T1000 (cell line): ENCODE measurements around the gene BSPH1.
"Not testable (repeated sequence)": the region's sequence is repeated elsewhere in the genome, so short reads cannot be mapped to it uniquely, and the experiment has no call there.

ENCODE experiments used
- DNase-seq: peaks from one replicate; lab custom pipeline; 2025; ENCODE audit warnings: mixed read lengths; lab: John Stamatoyannopoulos, UW

The BSPH1 gene, protein sequence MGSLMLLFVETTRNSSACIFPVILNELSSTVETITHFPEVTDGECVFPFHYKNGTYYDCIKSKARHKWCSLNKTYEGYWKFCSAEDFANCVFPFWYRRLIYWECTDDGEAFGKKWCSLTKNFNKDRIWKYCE

DNA sequence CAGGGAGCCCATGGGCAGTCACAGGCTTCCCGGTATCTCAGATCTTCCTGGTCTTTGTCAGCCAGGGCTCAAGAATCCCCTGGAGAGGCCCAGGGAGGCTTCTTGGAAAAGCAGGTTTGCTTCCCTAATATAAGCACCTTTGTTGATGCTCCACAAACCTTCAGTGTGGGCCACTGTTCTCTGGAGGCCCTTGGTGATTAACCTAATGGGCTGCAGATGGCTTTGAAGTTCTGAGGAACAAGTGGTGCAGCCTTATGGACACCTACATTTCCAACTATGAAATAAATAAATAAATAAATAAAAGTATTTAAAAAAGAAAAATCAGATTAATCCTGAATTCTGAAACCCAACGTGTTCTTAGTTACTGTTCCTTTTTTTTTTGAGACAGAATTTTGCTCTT, at the start of gene BSPH1:
Gene BSPH1 (minus strand): TSS at position 101 of the 400 bp plus-strand sequence. CDS start 89 bp downstream, at position 12.
- DNase-seq: no peak

DNA sequence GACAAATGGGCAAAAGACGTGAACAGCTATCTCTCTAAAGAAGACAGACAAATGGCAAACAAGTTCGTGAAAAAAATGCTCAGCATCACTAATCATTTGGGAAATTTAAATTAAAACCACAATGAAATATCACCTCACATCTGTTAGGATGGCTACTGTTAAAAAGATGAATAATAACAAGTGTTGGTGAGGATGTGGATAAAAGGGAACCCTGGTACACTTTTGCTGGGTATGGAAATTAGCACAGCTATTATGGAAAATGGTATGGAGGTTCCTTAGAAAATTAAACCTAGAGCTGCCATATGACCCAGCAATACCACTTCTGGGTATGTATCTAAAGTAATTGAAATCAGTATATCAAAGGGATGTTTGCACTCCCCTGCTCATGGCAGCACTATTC, 44.8 kb upstream of the BSPH1 start:
- DNase-seq: no peak

DNA sequence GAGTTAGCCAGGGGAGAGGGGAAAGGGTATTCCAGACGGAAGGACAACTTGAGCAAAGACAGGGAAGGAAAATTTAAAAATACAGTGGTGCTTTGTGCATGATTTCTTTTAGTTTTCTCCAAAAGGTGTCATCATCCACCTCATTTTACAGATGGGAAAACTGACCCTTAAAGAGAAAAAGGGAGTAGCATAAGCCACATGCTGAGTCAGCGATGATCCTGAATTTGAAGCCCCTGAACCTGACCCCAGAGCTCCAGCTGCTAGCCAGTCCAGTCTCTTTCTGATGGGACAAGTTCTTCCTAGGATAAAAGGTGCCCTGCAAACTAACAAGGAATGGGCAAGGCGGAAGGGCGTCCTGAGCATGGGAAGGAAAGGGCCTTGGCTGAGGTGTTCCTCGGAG, 41.6 kb upstream of the BSPH1 start:
- no peak for DNase-seq

DNA sequence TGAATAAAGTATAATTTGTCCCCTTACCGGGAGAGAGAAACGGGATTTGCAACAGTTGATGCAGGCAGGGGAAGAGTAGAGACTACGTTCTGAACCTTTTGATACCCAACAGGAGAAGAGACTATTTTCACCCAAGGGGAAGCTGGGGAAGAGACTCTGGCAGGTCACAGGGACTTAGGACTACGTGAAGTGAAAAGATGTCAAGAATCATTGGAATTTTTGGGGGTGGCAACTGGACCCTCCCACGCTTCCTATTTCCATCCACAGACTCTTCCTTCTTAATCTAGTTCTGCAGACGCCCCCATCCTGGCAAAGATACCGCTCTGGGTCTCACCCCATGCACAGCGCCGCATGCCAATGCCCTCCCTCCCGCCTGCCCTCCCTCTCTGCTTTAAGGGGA, 38.1 kb upstream of the BSPH1 start:
- no peak for DNase-seq

DNA sequence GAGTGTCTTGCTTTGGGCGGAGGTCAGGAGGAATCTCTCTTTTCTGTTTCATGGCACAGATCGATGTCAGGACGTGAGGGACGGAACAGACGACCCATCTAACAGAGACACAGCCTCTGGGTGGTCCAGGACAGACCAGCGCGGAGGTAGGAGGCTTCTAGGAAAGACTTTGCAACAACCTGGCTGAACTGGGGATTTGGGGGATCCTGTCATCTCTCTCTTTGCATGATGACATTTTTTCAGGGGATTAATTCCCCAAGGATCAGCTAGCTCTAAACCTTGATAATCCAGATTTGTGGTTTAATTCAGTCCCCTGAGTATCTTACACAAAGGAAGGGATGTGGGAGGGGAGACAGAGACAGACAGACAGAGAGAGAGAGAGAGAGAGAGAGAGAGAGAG, 37.5 kb upstream of the BSPH1 start:
- DNase-seq: no peak

DNA sequence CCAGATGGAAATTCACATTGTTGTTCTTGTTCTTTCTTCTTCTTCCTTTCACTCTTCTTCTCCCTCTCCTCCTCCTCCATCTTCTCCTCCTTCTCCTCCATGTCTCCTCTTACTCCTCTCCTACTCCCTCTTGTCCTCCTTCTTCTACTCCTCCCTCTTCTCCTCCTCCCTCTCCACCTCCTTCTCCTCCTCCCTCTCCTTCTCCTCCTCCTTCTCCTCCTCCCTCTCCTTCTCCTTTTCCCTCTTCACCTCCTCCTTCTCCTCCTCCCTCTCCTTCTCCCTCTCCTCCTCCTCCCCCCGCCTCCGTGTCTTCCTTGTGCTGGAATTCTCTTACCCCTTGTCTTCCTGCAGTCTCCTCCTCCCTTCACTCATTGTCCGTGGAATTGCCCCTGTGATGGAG, 33.5 kb upstream of the BSPH1 start:
- DNase-seq: no peak

DNA sequence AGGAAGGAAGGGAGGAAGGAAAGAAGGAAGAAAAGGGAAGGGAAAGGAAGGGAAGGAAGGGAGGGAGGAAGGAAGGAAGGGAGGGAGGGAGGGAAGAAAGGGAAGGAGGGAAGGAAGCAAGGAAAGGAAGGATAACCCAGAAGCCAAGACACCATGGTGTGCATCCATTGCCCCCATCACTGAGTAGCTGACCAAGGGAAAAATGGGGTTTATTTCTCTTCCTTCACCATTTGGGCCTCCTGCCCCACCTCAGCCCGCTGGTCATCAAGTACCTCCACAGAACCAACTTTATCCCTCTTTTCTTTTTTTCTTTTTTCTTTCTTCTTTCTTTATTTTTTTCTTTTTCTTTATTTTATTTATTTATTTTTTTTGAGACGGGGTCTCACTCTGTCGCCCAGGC, 31.5 kb upstream of the BSPH1 start:
- DNase-seq: no peak

DNA sequence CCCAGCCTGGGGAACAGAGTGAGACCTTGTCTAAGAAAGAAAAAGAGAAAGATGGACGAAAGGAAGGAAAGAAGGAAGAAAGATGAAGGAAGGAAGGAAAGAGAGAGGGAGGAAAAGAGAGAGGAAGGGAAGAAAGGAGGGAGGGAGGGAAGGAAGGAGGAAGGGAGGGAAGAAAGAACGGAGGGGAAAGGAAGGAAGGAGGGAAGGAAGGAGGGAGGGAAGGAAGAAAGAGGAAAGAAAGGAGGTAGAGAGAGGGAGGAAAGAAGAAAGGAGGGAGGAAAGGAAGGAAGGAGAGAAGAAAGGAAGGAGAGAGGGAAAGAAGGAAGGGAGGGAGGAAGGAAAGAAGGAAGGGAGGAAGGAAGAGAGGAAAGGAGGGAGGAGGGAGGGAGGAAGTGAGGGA, 31.0 kb upstream of the BSPH1 start:
- DNase-seq: no peak

GRCh38 chr19:48020686-48021085, 28.7 kb upstream of the BSPH1 start:
- no peak for DNase-seq

DNA sequence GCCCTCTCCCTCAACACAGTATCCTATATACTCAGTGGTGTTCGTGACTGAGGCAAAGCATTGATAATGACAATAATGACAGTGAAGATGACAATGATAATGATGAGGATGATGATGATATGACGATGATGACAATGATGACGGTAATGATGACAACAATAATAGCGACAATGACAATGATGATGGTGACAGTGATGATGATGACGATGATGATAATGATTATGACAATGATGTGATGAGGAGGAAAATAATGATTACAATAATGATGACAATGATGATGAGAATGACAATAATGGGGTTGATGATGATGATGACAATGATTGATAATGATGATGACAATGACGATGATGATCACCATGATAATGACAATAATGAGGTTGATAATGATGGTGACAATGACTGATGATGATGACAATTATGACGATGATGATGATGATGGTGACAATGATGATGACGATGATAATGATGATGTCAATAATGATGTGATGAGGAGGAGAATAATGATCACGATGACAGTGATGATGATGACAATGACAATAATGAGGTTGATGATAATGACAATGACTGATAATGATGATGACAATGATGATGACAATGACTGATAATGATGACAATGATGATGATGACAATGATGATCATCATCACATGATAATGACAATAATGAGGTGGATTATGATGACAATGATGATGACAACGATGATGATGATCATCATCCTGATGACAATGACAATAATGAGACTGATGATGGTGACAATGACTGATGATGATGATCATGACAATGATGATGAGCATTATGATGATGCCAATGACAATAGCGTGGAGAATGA, 19.2 kb upstream of the BSPH1 start:
- no peak for DNase-seq

GRCh38 chr19:48006762-48007161, 14.8 kb upstream of the BSPH1 start:
- no peak for DNase-seq

DNA sequence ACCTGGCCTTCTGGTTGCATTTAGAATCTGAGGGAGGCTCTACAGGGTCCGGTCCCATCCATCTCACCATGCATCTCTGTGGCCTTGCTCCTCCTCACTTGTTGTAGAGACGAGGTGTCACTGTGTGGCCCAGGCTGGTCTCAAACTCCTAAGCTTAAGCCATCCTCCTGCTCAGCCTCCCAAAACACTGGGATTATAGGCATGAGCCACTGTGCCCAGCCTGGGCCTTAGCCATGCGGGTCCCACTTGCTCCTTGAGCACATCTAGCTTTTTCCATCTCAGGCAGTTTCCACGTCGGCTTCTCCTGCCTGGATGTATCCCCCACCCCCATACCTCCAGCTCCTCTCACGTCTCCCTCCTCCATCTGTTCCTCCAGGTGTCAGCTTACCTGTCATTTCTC, 12.3 kb upstream of the BSPH1 start:
- DNase-seq: no peak

DNA sequence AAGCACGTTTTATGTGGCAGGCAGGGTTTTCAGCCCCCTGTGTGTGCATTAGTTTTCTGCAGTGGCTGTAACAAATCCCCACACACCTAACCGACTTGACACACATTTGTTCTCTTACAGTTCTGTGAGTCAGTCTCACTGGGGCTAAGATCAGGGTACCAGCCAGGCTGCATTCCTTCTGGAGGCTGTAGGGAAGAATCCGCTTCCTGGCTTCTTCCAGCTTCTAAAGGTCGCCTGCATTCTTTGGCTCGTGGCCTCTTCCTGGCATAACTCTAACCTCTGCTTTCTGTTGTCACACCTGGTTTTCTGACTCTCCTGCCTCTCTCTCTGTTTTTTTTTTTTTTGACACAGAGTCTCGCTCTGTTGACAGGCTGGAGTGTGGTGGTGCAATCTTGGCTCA, 8.9 kb upstream of the BSPH1 start:
- DNase-seq: no peak

GRCh38 chr19:47998800-47999199, 6.8 kb upstream of the BSPH1 start:
- DNase-seq: no peak

GRCh38 chr19:47996230-47996727, 4.3 kb upstream of the BSPH1 start:
- no peak for DNase-seq

GRCh38 chr19:47994209-47994802, 2.3 kb upstream of the BSPH1 start, which contains the start of gene ELSPBP1:
ELSPBP1 (plus strand) TSS chr19:47994632; CDS start chr19:48008668, 14,036 bp downstream.
- no peak for DNase-seq

DNA sequence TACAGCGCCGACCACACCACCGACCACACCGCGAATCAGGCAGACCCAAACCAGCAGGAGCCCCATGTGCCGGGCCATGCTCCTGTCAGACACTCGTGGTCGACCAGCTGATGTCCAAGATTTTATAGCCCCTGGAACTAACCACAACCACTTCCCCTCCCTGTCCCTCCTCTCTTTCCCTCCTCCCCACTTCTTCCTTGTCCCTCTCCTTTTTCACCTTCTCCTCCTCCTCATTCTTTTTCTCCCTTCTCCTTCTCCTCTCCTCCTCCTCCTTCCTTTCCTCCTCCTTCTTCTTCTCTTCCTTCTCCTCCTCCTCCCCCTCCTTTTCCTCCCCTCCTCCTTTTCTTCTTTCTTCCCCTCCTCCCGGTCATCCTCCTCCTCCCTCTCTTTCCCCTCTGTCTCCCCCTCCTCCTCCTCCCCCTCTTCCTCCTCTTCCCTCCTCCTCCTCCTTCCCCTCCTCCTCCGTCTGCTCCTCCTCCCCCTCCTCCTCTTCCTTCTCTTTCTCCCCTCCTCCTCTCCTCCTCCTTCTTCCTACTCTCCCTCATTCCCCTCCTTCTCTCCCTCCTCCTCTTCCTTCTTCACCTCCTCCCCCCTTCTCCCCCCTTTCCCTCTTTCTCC, 670 bp downstream of the BSPH1 start:
- DNase-seq: no peak

GRCh38 chr19:47973529-47973928, 18.4 kb downstream of the BSPH1 start:
- no peak for DNase-seq

GRCh38 chr19:47955936-47956335, 36.0 kb downstream of the BSPH1 start:
- not testable (repeated sequence) for DNase-seq

GRCh38 chr19:47952132-47952531, 39.8 kb downstream of the BSPH1 start:
- not testable (repeated sequence) for DNase-seq

DNA sequence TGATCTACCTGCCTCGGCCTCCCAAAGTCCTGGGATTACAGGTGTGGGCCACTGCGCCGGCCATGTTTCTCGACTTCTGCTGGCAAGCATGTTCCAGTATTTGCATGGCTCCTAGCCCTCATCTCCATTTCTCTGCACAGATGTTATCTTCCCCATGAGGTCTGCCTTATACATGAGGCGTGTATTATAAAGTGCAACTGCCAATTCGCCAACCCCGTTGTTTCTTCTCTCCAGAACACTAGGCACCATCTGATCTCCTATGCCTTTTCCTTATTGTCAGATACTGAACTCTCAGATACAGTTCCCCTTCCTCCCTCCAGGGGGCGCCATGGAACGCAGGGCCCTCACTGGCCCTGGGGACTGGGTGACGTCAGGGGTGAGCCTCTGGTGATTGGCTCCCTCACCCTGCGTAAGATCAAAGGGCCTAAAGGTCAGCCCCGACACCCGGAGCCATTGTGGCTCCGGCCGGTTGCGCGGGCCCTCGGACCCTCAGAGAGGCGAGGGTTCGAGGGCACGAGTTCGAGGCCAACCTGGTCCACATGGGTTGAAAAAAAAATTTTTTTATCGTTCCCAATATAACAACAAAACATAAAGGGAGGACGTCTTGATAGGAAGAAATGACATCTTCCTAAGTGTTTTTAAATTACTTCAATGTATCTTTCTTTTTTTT, 42.0 kb downstream of the BSPH1 start:
- DNase-seq: not testable (repeated sequence)

DNA sequence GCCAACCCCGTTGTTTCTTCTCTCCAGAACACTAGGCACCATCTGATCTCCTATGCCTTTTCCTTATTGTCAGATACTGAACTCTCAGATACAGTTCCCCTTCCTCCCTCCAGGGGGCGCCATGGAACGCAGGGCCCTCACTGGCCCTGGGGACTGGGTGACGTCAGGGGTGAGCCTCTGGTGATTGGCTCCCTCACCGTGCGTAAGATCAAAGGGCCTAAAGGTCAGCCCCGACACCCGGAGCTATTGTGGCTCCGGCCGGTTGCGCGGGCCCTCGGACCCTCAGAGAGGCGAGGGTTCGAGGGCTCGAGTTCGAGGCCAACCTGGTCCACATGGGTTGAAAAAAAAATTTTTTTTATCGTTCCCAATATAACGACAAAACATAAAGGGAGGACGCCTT, 63.4 kb downstream of the BSPH1 start:
- not testable (repeated sequence) for DNase-seq
